GM23248 (cell line): Measurements from ENCODE around the gene ALDOA. TPM values are rescaled to one million over a fixed set of nuclear protein-coding genes. Genes with fewer than 3 reads are reported as not detected.

Source experiments
- DNase-seq: peaks from one replicate; pipeline ENCODE4 v3.0.0-alpha.2; 2015
- H2AFZ ChIP-seq: fragments of 200-600 bp; sonication (generic); 2 replicates; pipeline ENCODE4 v1.6.1; 2016; ENCODE audit warnings: antibody characterized with exemption
- H3F3A ChIP-seq: fragments of 200-600 bp; sonication (generic); 2 replicates; pipeline ENCODE4 v1.6.1; 2016; ENCODE audit warnings: mild to moderate bottlenecking, antibody characterized with exemption, mixed run types; ENCODE audit not compliant: insufficient read depth
- H3K27ac ChIP-seq: fragments of 200-600 bp; sonication (generic); 2 replicates; pipeline ENCODE4 v1.5.1; 2016; ENCODE audit warnings: mild to moderate bottlenecking
- H3K27me3 ChIP-seq: fragments of 200-600 bp; sonication (generic); replicated peaks from 2 replicates; pipeline ENCODE4 v1.6.1; 2016; ENCODE audit warnings: mild to moderate bottlenecking; ENCODE audit not compliant: insufficient read depth
- H3K36me3 ChIP-seq: fragments of 200-600 bp; sonication (generic); 2 replicates; pipeline ENCODE4 v1.6.1; 2016; ENCODE audit warnings: low read depth, mild to moderate bottlenecking
- H3K4me1 ChIP-seq: fragments of 200-600 bp; sonication (generic); 2 replicates; pipeline ENCODE4 v1.6.1; 2016; ENCODE audit warnings: mild to moderate bottlenecking; ENCODE audit not compliant: insufficient read depth
- H3K4me2 ChIP-seq: fragments of 200-600 bp; sonication (generic); one replicate; pipeline ENCODE4 v1.6.1; 2016; ENCODE audit warnings: mild to moderate bottlenecking; ENCODE audit not compliant: unreplicated experiment
- H3K4me3 ChIP-seq: fragments of 200-600 bp; sonication (generic); 2 replicates; pipeline ENCODE4 v1.5.1; 2016; ENCODE audit warnings: mild to moderate bottlenecking
- H3K79me2 ChIP-seq: fragments of 200-600 bp; sonication (generic); 2 replicates; pipeline ENCODE4 v1.6.1; 2016; ENCODE audit warnings: mild to moderate bottlenecking; ENCODE audit not compliant: insufficient read depth
- H3K9ac ChIP-seq: fragments of 200-600 bp; sonication (generic); 2 replicates; pipeline ENCODE4 v1.6.1; 2016; ENCODE audit warnings: mild to moderate bottlenecking
- H3K9me2 ChIP-seq: fragments of 200-600 bp; sonication (generic); 2 replicates; pipeline ENCODE4 v1.6.1; 2016; ENCODE audit warnings: mixed run types, mild to moderate bottlenecking, moderate library complexity; ENCODE audit not compliant: insufficient read depth
- H3K9me3 ChIP-seq: fragments of 200-600 bp; sonication (generic); one replicate; pipeline ENCODE4 v1.6.1; 2017; ENCODE audit warnings: low read depth
- H4K20me1 ChIP-seq: fragments of 200-600 bp; sonication (generic); 2 replicates; pipeline ENCODE4 v1.6.0; 2016; ENCODE audit not compliant: insufficient read depth
- EZH2 ChIP-seq: fragments of 200-600 bp; sonication (generic); IDR thresholded peaks from 2 replicates; pipeline ENCODE4 v1.6.1; 2018; ENCODE audit warnings: antibody characterized with exemption, mild to moderate bottlenecking; ENCODE audit not compliant: insufficient read depth, poor library complexity, severe bottlenecking
- EZH2phosphoT487 ChIP-seq: fragments of 200-600 bp; sonication (generic); IDR thresholded peaks from 2 replicates; pipeline ENCODE4 v1.6.1; 2018; ENCODE audit warnings: antibody characterized with exemption, moderate library complexity, mild to moderate bottlenecking, low read depth; ENCODE audit not compliant: insufficient read depth
- WGBS, 2 experiments: methylation state at CpG; one replicate each; pipeline ENCODE4 v1.1.6; 2015 to 2017; ENCODE audit warnings: low lambda C conversion rate in 2 of 2, low coverage in 1 of 2; ENCODE audit errors: missing lambda C conversion rate in 2 of 2; 5-methylcytosine and 5-hydroxymethylcytosine counted together
- in situ Hi-C: fragments of 300-500 bp; cut with MboI; formaldehyde crosslinking; loops from 2 replicates; pipeline ENCODE4 v1.15.0; 2020
- polyA plus RNA-seq: library from polyadenylated mRNA; unstranded; fragments of >200 nt; fragmentation: Nextera tagmentation; extraction: Ambion mirVana; gene quantifications from 2 replicates; pipeline ENCODE4 v1.2.1, GENCODE V29; 2016
- total RNA-seq: library from RNA; depleted of rRNA; stranded (reverse); fragments of >200 nt; shearing (Covaris generic); gene quantifications from 2 replicates; pipeline ENCODE4 v1.2.3, GENCODE V29; 2014; rRNA removed

Gene ALDOA
- total and polyA plus RNA-seq, 2 experiments from 2014 or later = 1,602 to 2,742 TPM

- H3K4me2 ChIP-seq = no peak overlapping the region
- TF ChIP-seq EZH2 (no peak), EZH2phosphoT487 (no peak)
- peaks cover 9% of the 10 kb centered on the region for H3K4me1 ChIP-seq
- H3K27me3 ChIP-seq = no peaks in the 10 kb centered on the region
- in situ Hi-C loops = loop anchor here (25.0 kb wide), 1 partner anchor 297 kb away; the partner anchor contains the start of gene ZNF771
- no peak overlapping the region for H2AFZ ChIP-seq
- no peaks in the 10 kb centered on the region for H3K79me2 ChIP-seq
- H3K27ac ChIP-seq = no peak overlapping the region
- 87 to 91% methylated on average over 6 to 7 of the region's 7 CpGs for WGBS, 2 experiments
- H3F3A ChIP-seq = no peaks in the 10 kb centered on the region
- no peaks in the 10 kb centered on the region for H4K20me1 ChIP-seq
- no peak for DNase-seq
- no peak overlapping the region for H3K9ac ChIP-seq
- peaks cover 10% of the 10 kb centered on the region for H3K36me3 ChIP-seq
- no peak overlapping the region for H3K4me3 ChIP-seq
- no peaks in the 10 kb centered on the region for H3K9me2 ChIP-seq
- no peaks in the 10 kb centered on the region for H3K9me3 ChIP-seq
Observed at GRCh38 chr16:30115238-30115637, 49.7 kb downstream of the ALDOA start.

- H2AFZ ChIP-seq = no peak overlapping the region
Observed at GRCh38 chr16:30116291-30117207, 51.0 kb downstream of the ALDOA start.

GRCh38 chr16:30117768-30118167 lies 52.2 kb downstream of the ALDOA start:
- TF ChIP-seq EZH2 = no peak
- no peaks in the 10 kb centered on the region for H3K79me2 ChIP-seq

More at GRCh38 chr16:30116291-30117207, 51.0 kb downstream of the ALDOA start:
- Histone ChIP-seq H3K36me3 (peaks cover 10% of the 10 kb centered on the region), H3K4me2 (no peak overlapping the region), H3K9me2 (no peaks in the 10 kb centered on the region), H3K79me2 (no peaks in the 10 kb centered on the region), H3K9me3 (no peaks in the 10 kb centered on the region), H3K4me3 (no peak overlapping the region), H3K4me1 (peaks cover 9% of the 10 kb centered on the region), H3F3A (no peaks in the 10 kb centered on the region), H3K27ac (no peak overlapping the region), H3K9ac (no peak overlapping the region), H4K20me1 (no peaks in the 10 kb centered on the region), H3K27me3 (no peaks in the 10 kb centered on the region)
- 94% methylated on average over 13 to 16 of the region's 16 CpGs for WGBS, 2 experiments
- DNase-seq = no peak
- TF ChIP-seq EZH2 = no peak
- no peak for TF ChIP-seq EZH2phosphoT487
- in situ Hi-C loops = loop anchor here (25.0 kb wide), 1 partner anchor 296 kb away; the partner anchor contains the start of gene ZNF771

GRCh38 chr16:30119428-30119827 lies 53.9 kb downstream of the ALDOA start:
- DNase-seq = peak; percentile 34
- H3K79me2 ChIP-seq = no peaks in the 10 kb centered on the region
- no peak overlapping the region for H3K9ac ChIP-seq
- in situ Hi-C loops = loop anchor here (25.0 kb wide), 1 partner anchor 293 kb away; the partner anchor contains the start of gene ZNF771
- peaks cover 8% of the 10 kb centered on the region; the same call in 1 of the 2 replicates for H3F3A ChIP-seq
- H3K9me3 ChIP-seq = no peaks in the 10 kb centered on the region
- WGBS, 2 experiments = 75 to 79% methylated on average over 2 of the region's 2 CpGs
- TF ChIP-seq EZH2phosphoT487 (no peak), EZH2 (no peak)
- peaks cover 9% of the 10 kb centered on the region for H3K4me1 ChIP-seq
- no peaks in the 10 kb centered on the region for H3K9me2 ChIP-seq
- no peak overlapping the region for H3K27ac ChIP-seq
- no peaks in the 10 kb centered on the region for H3K27me3 ChIP-seq
- no peaks in the 10 kb centered on the region for H4K20me1 ChIP-seq
- no peak overlapping the region for H3K4me2 ChIP-seq
- H2AFZ ChIP-seq = no peak overlapping the region
- no peak overlapping the region for H3K4me3 ChIP-seq
- H3K36me3 ChIP-seq = peaks cover 10% of the 10 kb centered on the region

More at GRCh38 chr16:30117768-30118167, 52.2 kb downstream of the ALDOA start:
- in situ Hi-C loops = loop anchor here (25.0 kb wide), 1 partner anchor 295 kb away; the partner anchor contains the start of gene ZNF771
- Histone ChIP-seq H3K4me1 (peaks cover 9% of the 10 kb centered on the region), H3F3A (no peaks in the 10 kb centered on the region), H4K20me1 (no peaks in the 10 kb centered on the region), H3K27ac (no peak overlapping the region), H3K4me3 (no peak overlapping the region), H3K9ac (no peak overlapping the region), H3K36me3 (peaks cover 10% of the 10 kb centered on the region), H3K9me2 (no peaks in the 10 kb centered on the region), H3K9me3 (no peaks in the 10 kb centered on the region), H2AFZ (no peak overlapping the region), H3K27me3 (no peaks in the 10 kb centered on the region), H3K4me2 (no peak overlapping the region)
- 94 to 100% methylated on average over 9 to 10 of the region's 10 CpGs for WGBS, 2 experiments
- no peak for DNase-seq

Other genes starting within 250 kb of the ALDOA start
- gene PAGR1, start 249.6 kb upstream of the ALDOA start, total RNA-seq = 23.6 and 30.6 TPM in 2 replicates
- gene PAGR1, start 249.6 kb upstream of the ALDOA start, polyA plus RNA-seq = 17.5 and 19.3 TPM in 2 replicates
- gene MVP, start 245.3 kb upstream of the ALDOA start, total RNA-seq = 272 and 296 TPM in 2 replicates
- gene MVP, start 245.3 kb upstream of the ALDOA start, polyA plus RNA-seq = 230 and 235 TPM in 2 replicates
- 161 and 181 TPM in 2 replicates for gene CDIPT, start 202.5 kb upstream of the ALDOA start, total RNA-seq
- 126 and 128 TPM in 2 replicates for gene CDIPT, start 202.5 kb upstream of the ALDOA start, polyA plus RNA-seq
- gene SEZ6L2, start 166.2 kb upstream of the ALDOA start, total RNA-seq = 30.7 and 34.7 TPM in 2 replicates
- gene SEZ6L2, start 166.2 kb upstream of the ALDOA start, polyA plus RNA-seq = 6.9 and 7.3 TPM in 2 replicates
- 6.9 and 18.7 TPM in 2 replicates for gene ASPHD1, start 165.3 kb upstream of the ALDOA start, total RNA-seq
- gene ASPHD1, start 165.3 kb upstream of the ALDOA start, polyA plus RNA-seq = 18.5 and 19.3 TPM in 2 replicates
- 3.7 and 14.7 TPM in 2 replicates for gene KCTD13, start 139.5 kb upstream of the ALDOA start, total RNA-seq
- 10.7 and 12.6 TPM in 2 replicates for gene KCTD13, start 139.5 kb upstream of the ALDOA start, polyA plus RNA-seq
- 91.6 and 124 TPM in 2 replicates for gene TMEM219, start 103.7 kb upstream of the ALDOA start, total RNA-seq
- 162 and 166 TPM in 2 replicates for gene TMEM219, start 103.7 kb upstream of the ALDOA start, polyA plus RNA-seq
- 57.7 and 57.9 TPM in 2 replicates for gene TAOK2, start 91.9 kb upstream of the ALDOA start, total RNA-seq
- gene TAOK2, start 91.9 kb upstream of the ALDOA start, polyA plus RNA-seq = 12.5 and 13.6 TPM in 2 replicates
- gene HIRIP3, start 70.1 kb upstream of the ALDOA start, total RNA-seq = 3.2 and 3.9 TPM in 2 replicates
- gene HIRIP3, start 70.1 kb upstream of the ALDOA start, polyA plus RNA-seq = 11.9 and 14.0 TPM in 2 replicates
- 51.1 and 111 TPM in 2 replicates for gene INO80E, start 69.5 kb upstream of the ALDOA start, total RNA-seq
- gene INO80E, start 69.5 kb upstream of the ALDOA start, polyA plus RNA-seq = 32.3 and 35.3 TPM in 2 replicates
- gene DOC2A, start 54.7 kb upstream of the ALDOA start, total RNA-seq = not detected in 2 replicates
- gene DOC2A, start 54.7 kb upstream of the ALDOA start, polyA plus RNA-seq = not detected in 2 replicates
- gene C16orf92, start 42.6 kb upstream of the ALDOA start, total RNA-seq = not detected in 2 replicates
- gene C16orf92, start 42.6 kb upstream of the ALDOA start, polyA plus RNA-seq = not detected in 2 replicates
- gene TLCD3B, start 34.5 kb upstream of the ALDOA start, total RNA-seq = not detected in 2 replicates
- 0.13 TPM in 1 of 2 replicates, not detected in the other for gene TLCD3B, start 34.5 kb upstream of the ALDOA start, polyA plus RNA-seq
- gene PPP4C, start 10.2 kb downstream of the ALDOA start, total RNA-seq = 135 and 168 TPM in 2 replicates
- gene PPP4C, start 10.2 kb downstream of the ALDOA start, polyA plus RNA-seq = 205 and 210 TPM in 2 replicates
- 0.11 TPM in 1 of 2 replicates, not detected in the other for gene TBX6, start 26.2 kb downstream of the ALDOA start, total RNA-seq
- 0.13 and 0.20 TPM in 2 replicates for gene TBX6, start 26.2 kb downstream of the ALDOA start, polyA plus RNA-seq
- 62.6 and 100.0 TPM in 2 replicates for gene YPEL3, start 30.5 kb downstream of the ALDOA start, total RNA-seq
- gene YPEL3, start 30.5 kb downstream of the ALDOA start, polyA plus RNA-seq = 192 and 200 TPM in 2 replicates
- gene GDPD3, start 47.8 kb downstream of the ALDOA start, total RNA-seq = 0.22 TPM in 1 of 2 replicates, not detected in the other
- gene GDPD3, start 47.8 kb downstream of the ALDOA start, polyA plus RNA-seq = 1.1 and 1.2 TPM in 2 replicates
- 47.3 and 60.4 TPM in 2 replicates for gene MAPK3, start 57.5 kb downstream of the ALDOA start, total RNA-seq
- 40.3 and 44.4 TPM in 2 replicates for gene MAPK3, start 57.5 kb downstream of the ALDOA start, polyA plus RNA-seq
- 3.2 and 4.8 TPM in 2 replicates for gene CORO1A, start 117.8 kb downstream of the ALDOA start, total RNA-seq
- gene CORO1A, start 117.8 kb downstream of the ALDOA start, polyA plus RNA-seq = 1.7 TPM in 2 replicates
- 2.0 and 155 TPM in 2 replicates for gene BOLA2B, start 127.9 kb downstream of the ALDOA start, total RNA-seq
- gene BOLA2B, start 127.9 kb downstream of the ALDOA start, polyA plus RNA-seq = 122 and 146 TPM in 2 replicates
- gene SLX1A, start 128.1 kb downstream of the ALDOA start, total RNA-seq = 14.3 and 32.6 TPM in 2 replicates
- gene SLX1A, start 128.1 kb downstream of the ALDOA start, polyA plus RNA-seq = 32.2 and 51.7 TPM in 2 replicates
- gene SULT1A3, start 133.5 kb downstream of the ALDOA start, total RNA-seq = 12.2 and 22.9 TPM in 2 replicates
- 4.5 and 4.8 TPM in 2 replicates for gene SULT1A3, start 133.5 kb downstream of the ALDOA start, polyA plus RNA-seq
- 2.5 and 4.0 TPM in 2 replicates for gene NPIPB13, start 182.7 kb downstream of the ALDOA start, total RNA-seq
- 2.1 and 2.7 TPM in 2 replicates for gene NPIPB13, start 182.7 kb downstream of the ALDOA start, polyA plus RNA-seq